ENCODE measurements around the gene SUSD6. TPM values are rescaled to one million over a fixed set of nuclear protein-coding genes. Genes with fewer than 3 reads are reported as not detected.
A peak's percentile ranks its signal among the peaks of the same experiment; 100 is the strongest.

SUSD6 gene
- total RNA-seq, 1 experiment from 2014 or later, result 5.9 TPM

- H3K27me3 ChIP-seq, result no peaks in the 10 kb centered on the region
- no peak overlapping the region for H3K4me3 ChIP-seq
- no peak overlapping the region for H3K27ac ChIP-seq
- peaks cover 11% of the 10 kb centered on the region for H3K4me1 ChIP-seq
- H3K9me3 ChIP-seq (replicated peaks), result no peaks in the 10 kb centered on the region
- no peak for DNase-seq
- no peaks in the 10 kb centered on the region for H3K36me3 ChIP-seq
These were observed 92.9 kb downstream of the SUSD6 start for GRCh38 chr14:69704319-69704718.

DNA sequence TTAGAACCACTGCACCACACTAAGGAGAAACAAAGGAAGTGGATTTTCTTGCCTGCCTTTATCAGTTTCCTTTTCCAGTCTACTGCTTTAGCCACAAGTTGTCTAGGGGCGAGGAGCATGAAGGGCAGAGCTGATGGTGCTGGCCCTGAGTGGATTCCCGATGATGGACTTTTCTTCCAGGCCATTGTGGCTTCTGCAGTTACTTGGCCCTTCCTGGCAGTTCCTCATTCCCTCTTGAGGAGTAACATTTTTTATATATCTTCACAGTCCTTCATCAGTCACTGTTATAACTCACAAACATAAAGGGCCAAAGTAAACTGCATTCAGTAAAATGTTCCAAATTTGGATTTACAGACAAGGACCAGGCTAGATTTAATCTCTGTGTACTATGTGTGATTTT is 94.3 kb downstream of the SUSD6 start:
- Histone ChIP-seq H3K9me3 (replicated peaks) (no peaks in the 10 kb centered on the region), H3K36me3 (no peaks in the 10 kb centered on the region), H3K27me3 (no peaks in the 10 kb centered on the region), H3K27ac (no peak overlapping the region), H3K4me3 (no peak overlapping the region), H3K4me1 (peaks cover 12% of the 10 kb centered on the region)
- no peak for DNase-seq

- Histone ChIP-seq H3K4me3 (no peak overlapping the region), H3K9me3 (replicated peaks) (no peaks in the 10 kb centered on the region), H3K27ac (no peak overlapping the region), H3K36me3 (no peaks in the 10 kb centered on the region), H3K27me3 (no peaks in the 10 kb centered on the region), H3K4me1 (peaks cover 26% of the 10 kb centered on the region)
- no peak for DNase-seq
These were observed 96.7 kb downstream of the SUSD6 start for GRCh38 chr14:69708049-69708448.

- 0 out of 2 replicates have a peak overlapping the region, but pooled peaks have one; percentile 11 for H3K27ac ChIP-seq
- no peaks in the 10 kb centered on the region for H3K36me3 ChIP-seq
- H3K9me3 ChIP-seq (replicated peaks), result no peaks in the 10 kb centered on the region
- H3K4me1 ChIP-seq, result peaks cover 32% of the 10 kb centered on the region
- H3K4me3 ChIP-seq, result no peak overlapping the region
- H3K27me3 ChIP-seq, result no peaks in the 10 kb centered on the region
- peak; percentile 67 to 82 for DNase-seq
These were observed 97.5 kb downstream of the SUSD6 start for GRCh38 chr14:69708586-69709560.

DNA sequence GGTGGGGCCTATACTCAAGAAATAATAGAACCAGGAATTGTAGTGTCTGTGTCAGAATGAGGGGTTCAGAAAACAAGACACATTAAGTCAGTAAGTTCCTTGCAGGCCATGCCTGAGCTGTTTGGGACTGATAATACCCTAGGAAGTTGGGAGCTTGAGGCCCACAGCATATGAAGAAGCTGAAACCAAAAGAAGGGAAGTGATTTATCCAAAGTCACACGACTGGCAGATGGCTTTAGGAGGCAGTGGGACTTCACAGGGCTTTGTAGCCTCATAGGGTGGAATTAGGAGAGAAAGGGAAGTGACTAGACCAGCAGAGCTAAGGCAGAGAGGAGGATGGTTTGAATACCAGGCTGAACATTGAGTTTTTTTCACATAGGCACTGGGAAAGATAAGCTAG is 99.0 kb downstream of the SUSD6 start:
- Histone ChIP-seq H3K27ac (no peak overlapping the region), H3K36me3 (no peaks in the 10 kb centered on the region), H3K4me1 (peaks cover 32% of the 10 kb centered on the region), H3K27me3 (no peaks in the 10 kb centered on the region), H3K4me3 (no peak overlapping the region), H3K9me3 (replicated peaks) (no peaks in the 10 kb centered on the region)
- no peak for DNase-seq

- no peaks in the 10 kb centered on the region for H3K36me3 ChIP-seq
- no peaks in the 10 kb centered on the region for H3K27me3 ChIP-seq
- H3K4me1 ChIP-seq, result peaks cover 32% of the 10 kb centered on the region
- no peak overlapping the region for H3K4me3 ChIP-seq
- DNase-seq, result peak; percentile 71 to 76
- H3K9me3 ChIP-seq (replicated peaks), result no peaks in the 10 kb centered on the region
- no peak overlapping the region for H3K27ac ChIP-seq
These were observed 99.7 kb downstream of the SUSD6 start for GRCh38 chr14:69711065-69711464.

GRCh38 chr14:69711477-69711876 is 100.1 kb downstream of the SUSD6 start:
- Histone ChIP-seq H3K27me3 (no peaks in the 10 kb centered on the region), H3K4me1 (peaks cover 32% of the 10 kb centered on the region), H3K9me3 (replicated peaks) (no peaks in the 10 kb centered on the region), H3K27ac (no peak overlapping the region), H3K4me3 (no peak overlapping the region), H3K36me3 (no peaks in the 10 kb centered on the region)
- no peak for DNase-seq

DNA sequence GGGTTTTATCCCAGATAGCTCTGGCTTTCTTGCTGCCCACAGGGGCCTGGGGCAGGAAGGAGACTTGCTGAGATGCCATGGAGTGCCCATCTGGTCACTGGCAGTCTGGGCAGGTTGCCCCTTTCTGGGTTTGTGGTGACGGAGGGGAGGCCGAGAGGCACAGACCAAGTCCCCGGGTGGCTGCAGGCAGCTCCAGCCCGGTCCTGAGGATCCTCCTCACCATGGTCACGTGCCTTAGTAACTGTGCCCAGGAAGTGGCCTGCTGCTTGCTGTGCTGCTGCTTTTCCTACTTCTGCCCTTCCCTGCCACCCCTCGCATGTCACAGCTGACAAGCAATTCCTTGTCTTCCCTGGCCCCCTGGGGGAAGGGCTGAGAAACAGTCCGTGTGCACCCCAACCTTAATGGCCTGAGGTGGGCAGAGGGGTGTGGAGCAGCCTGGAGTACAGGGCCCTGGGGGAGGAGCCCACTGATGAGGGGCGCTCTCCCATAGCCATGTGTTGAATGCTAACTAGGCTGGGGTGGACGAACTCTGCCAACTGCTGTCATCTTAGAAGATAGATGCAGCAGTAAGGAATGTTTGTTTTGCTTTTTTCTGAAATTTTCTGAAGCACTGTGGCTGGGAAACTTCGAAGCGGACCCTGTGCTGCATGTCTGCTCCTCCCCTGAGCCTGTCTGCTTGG is 100.6 kb downstream of the SUSD6 start:
- H3K9me3 ChIP-seq (replicated peaks), result no peaks in the 10 kb centered on the region
- no peak overlapping the region for H3K4me3 ChIP-seq
- no peak for DNase-seq
- peaks cover 32% of the 10 kb centered on the region for H3K4me1 ChIP-seq
- no peaks in the 10 kb centered on the region for H3K36me3 ChIP-seq
- no peak overlapping the region for H3K27ac ChIP-seq
- no peaks in the 10 kb centered on the region for H3K27me3 ChIP-seq

DNA sequence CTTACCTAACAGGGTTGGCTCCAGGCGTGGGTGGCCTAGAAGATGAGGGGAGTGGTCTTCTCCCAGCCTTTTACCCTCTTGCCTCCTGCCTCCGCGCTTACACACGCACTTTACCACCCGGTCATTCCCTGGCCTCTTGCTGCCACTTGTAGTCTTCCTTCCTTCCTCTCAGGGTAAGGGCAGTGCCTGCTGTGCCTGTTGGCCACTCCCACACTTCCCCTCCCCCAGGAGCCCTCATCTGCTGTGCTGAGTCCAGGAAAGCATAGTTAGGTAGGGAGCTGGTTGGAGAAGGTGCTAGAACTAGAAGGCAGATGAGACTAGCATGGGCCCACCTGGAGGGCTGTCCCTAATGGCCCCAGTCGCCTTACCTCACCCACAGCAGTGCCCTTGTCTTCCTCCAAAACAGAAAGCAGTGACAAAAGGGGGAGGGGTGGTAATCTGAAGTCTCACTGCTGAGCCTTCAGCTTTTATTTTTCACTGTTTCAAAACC is 101.2 kb downstream of the SUSD6 start:
- no peak overlapping the region for H3K4me3 ChIP-seq
- peak overlapping the region; percentile 63 for H3K27ac ChIP-seq
- no peaks in the 10 kb centered on the region for H3K36me3 ChIP-seq
- no peaks in the 10 kb centered on the region for H3K9me3 ChIP-seq (replicated peaks)
- H3K27me3 ChIP-seq, result no peaks in the 10 kb centered on the region
- peak in 1 of 2 experiments; percentile 41 for DNase-seq
- H3K4me1 ChIP-seq, result peaks cover 32% of the 10 kb centered on the region

DNA sequence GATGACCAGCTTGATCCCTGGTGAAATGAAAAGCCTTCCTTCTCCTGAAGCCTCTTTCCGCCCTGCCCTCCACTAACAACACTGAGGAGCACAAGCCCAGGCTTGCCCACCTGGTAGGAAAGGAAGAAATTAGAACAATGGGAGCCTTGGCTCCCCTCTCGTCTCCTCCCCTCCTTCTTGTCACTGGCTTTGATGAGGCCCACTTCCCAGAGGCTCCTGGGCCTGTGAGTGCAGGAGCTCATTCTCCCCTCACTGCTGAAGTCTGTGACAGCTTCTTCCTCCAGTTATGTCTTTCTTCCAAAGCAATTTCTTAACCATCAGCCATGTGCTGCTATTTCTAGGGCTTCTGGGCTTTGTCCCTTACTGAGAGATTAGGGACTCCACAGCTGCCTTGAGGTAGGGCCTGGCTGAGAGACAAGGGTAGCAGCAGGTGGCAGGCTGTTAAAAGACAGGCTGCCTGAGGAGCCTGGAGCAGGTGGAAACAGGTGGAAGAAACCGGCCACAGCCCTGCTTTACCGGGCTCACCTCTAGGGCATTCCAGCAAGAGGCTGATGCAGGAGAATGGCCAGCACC is 101.9 kb downstream of the SUSD6 start:
- H3K9me3 ChIP-seq (replicated peaks), result no peaks in the 10 kb centered on the region
- no peak overlapping the region for H3K4me3 ChIP-seq
- peak overlapping the region; percentile 63 for H3K27ac ChIP-seq
- DNase-seq, result peak; percentile 62 to 79
- H3K27me3 ChIP-seq, result no peaks in the 10 kb centered on the region
- H3K36me3 ChIP-seq, result no peaks in the 10 kb centered on the region
- H3K4me1 ChIP-seq, result peaks cover 32% of the 10 kb centered on the region

- Histone ChIP-seq H3K27me3 (no peaks in the 10 kb centered on the region), H3K36me3 (no peaks in the 10 kb centered on the region), H3K27ac (no peak overlapping the region), H3K4me1 (peaks cover 32% of the 10 kb centered on the region), H3K4me3 (no peak overlapping the region), H3K9me3 (replicated peaks) (no peaks in the 10 kb centered on the region)
- DNase-seq, result no peak
These were observed 102.7 kb downstream of the SUSD6 start for GRCh38 chr14:69713993-69714679.

- Histone ChIP-seq H3K9me3 (replicated peaks) (no peaks in the 10 kb centered on the region), H3K27ac (no peak overlapping the region), H3K4me1 (peaks cover 36% of the 10 kb centered on the region), H3K4me3 (no peak overlapping the region), H3K27me3 (no peaks in the 10 kb centered on the region), H3K36me3 (no peaks in the 10 kb centered on the region)
- DNase-seq, result peak in 1 of 2 experiments; percentile 43
These were observed 104.5 kb downstream of the SUSD6 start for GRCh38 chr14:69715725-69716477.

GRCh38 chr14:69716478-69717187 is 105.2 kb downstream of the SUSD6 start:
- Histone ChIP-seq H3K36me3 (no peaks in the 10 kb centered on the region), H3K9me3 (replicated peaks) (no peaks in the 10 kb centered on the region), H3K27me3 (no peaks in the 10 kb centered on the region), H3K4me3 (no peak overlapping the region), H3K27ac (no peak overlapping the region), H3K4me1 (peaks cover 29% of the 10 kb centered on the region)
- DNase-seq, result no peak

Measured in SJCRH30 (cell line).